Ishikawa (cell line): ENCODE results near the gene JMJD1C.

Experiments
- CEBPB ChIP-seq: IDR thresholded peaks from 2 replicates; pipeline ENCODE4 v1.6.1; 2012
- CREB1 ChIP-seq: IDR thresholded peaks from 2 replicates; pipeline ENCODE4 v1.6.1; 2012; ENCODE audit warnings: low read depth
- EGR1 ChIP-seq: IDR thresholded peaks from 2 replicates; pipeline ENCODE4 v1.6.1; 2012
- EP300 ChIP-seq: IDR thresholded peaks from 2 replicates; pipeline ENCODE4 v1.6.1; 2012; ENCODE audit warnings: borderline replicate concordance
- FOXM1 ChIP-seq: IDR thresholded peaks from 2 replicates; pipeline ENCODE4 v1.6.1; 2012; ENCODE audit warnings: low read depth, borderline replicate concordance
- NFIC ChIP-seq: IDR thresholded peaks from 2 replicates; pipeline ENCODE4 v1.6.1; 2012
- RAD21 ChIP-seq: IDR thresholded peaks from 2 replicates; pipeline ENCODE4 v1.6.1; 2012; ENCODE audit warnings: low read depth
- REST ChIP-seq: IDR thresholded peaks from 2 replicates; pipeline ENCODE4 v1.6.1; 2012; ENCODE audit warnings: low read depth, mild to moderate bottlenecking
- TAF1 ChIP-seq: IDR thresholded peaks from 2 replicates; pipeline ENCODE4 v1.6.1; 2012; ENCODE audit warnings: low read depth, mild to moderate bottlenecking
- TCF12 ChIP-seq: IDR thresholded peaks from 2 replicates; pipeline ENCODE4 v1.6.1; 2012; ENCODE audit warnings: low read depth
- TEAD4 ChIP-seq: IDR thresholded peaks from 2 replicates; pipeline ENCODE4 v1.6.1; 2012
- USF1 ChIP-seq: IDR thresholded peaks from 2 replicates; pipeline ENCODE4 v1.6.1; 2012
- YY1 ChIP-seq: IDR thresholded peaks from 2 replicates; pipeline ENCODE4 v1.6.1; 2012; ENCODE audit warnings: low read depth
- ZBTB7A ChIP-seq: IDR thresholded peaks from 2 replicates; pipeline ENCODE4 v1.6.1; 2012; ENCODE audit warnings: low read depth
- TF ChIP-seq, protein P1 (sequence below): IDR thresholded peaks from 2 replicates; pipeline ENCODE4 v1.6.1; 2012

The JMJD1C gene

GRCh38 chr10:63192826-63193225 lies 273.0 kb downstream of the JMJD1C start:
- TF ChIP-seq TAF1 (no peak), NFIC (no peak), CEBPB (no peak), CREB1 (no peak)

- TF ChIP-seq, protein P1, sequence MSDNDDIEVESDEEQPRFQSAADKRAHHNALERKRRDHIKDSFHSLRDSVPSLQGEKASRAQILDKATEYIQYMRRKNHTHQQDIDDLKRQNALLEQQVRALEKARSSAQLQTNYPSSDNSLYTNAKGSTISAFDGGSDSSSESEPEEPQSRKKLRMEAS = no peak
- TF ChIP-seq REST (no peak), USF1 (no peak), ZBTB7A (no peak), EGR1 (no peak), TAF1 (no peak), CEBPB (no peak)
Measured at GRCh38 chr10:63175534-63175933, 290.2 kb downstream of the JMJD1C start.

GRCh38 chr10:63173468-63174232 lies 292.1 kb downstream of the JMJD1C start:
- TF ChIP-seq YY1 (no peak), EP300 (no peak), ZBTB7A (no peak), FOXM1 (no peak), RAD21 (no peak), TEAD4 (no peak), CEBPB (no peak), USF1 (no peak), REST (no peak), TAF1 (no peak), CREB1 (no peak), EGR1 (no peak)
- TF ChIP-seq, protein P1 = no peak

DNA sequence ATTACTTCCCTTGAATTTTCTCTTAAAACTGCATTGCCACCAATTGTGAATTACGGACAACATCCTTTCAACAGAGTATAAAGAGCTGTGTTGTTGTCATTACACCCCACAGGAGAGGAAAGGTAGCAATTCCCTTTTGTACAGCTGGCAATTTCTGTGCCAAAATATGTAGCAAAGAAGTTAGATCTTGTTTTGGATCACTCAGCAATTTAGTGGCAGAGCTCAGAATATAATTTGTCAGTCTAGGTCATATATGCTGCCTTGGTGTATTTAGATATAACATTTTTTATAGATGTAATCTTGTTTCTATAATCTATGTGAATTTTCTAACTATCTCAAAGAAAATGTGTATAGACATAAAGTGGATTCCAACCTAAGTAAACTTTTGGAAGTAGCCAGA lies 293.9 kb downstream of the JMJD1C start:
- TF ChIP-seq FOXM1 (no peak), EGR1 (no peak), ZBTB7A (no peak), EP300 (no peak), RAD21 (no peak), YY1 (no peak), REST (no peak), TEAD4 (no peak), CREB1 (no peak), CEBPB (no peak), TCF12 (no peak), USF1 (no peak), NFIC (no peak), TAF1 (no peak)
- TF ChIP-seq, protein P1 = no peak
